Endothelial cell of umbilical vein (primary cell): ENCODE data around the gene LIPE. TPM values are rescaled to one million over a fixed set of nuclear protein-coding genes. Genes with fewer than 3 reads are reported as not detected.

Experiments
- BruUV-seq: library from RNA; stranded (reverse); fragments of 400-500 nt; replicated peaks from 2 replicates; lab custom pipeline; 2021; lab: Mats Ljungman, UMichigan
- CTCF ChIA-PET: fragments of 300-600, 350-600 bp; sonication (Branson Sonifier 250); formaldehyde crosslinking; loops from one replicate; lab custom pipeline; 2021; ENCODE audit warnings: antibody characterized with exemption, inconsistent platforms; lab: Charles Lee
- POLR2A ChIA-PET: fragments of 300-600, 350-600 bp; sonication (Branson Sonifier 250); formaldehyde crosslinking; loops from one replicate; lab custom pipeline; 2021; ENCODE audit warnings: antibody characterized with exemption, inconsistent platforms; lab: Charles Lee
- DNase-seq: peaks from one replicate; pipeline ENCODE4 v3.0.0-alpha.2; 2011; ENCODE audit warnings: low read depth, low spot score
- FAIRE-seq: peaks from 2 replicates; lab custom pipeline; 2011; peaks lifted over from hg19 to GRCh38; lab: Jason Lieb, UNC
- H2AFZ ChIP-seq: 2 replicates; pipeline ENCODE4 v1.6.0; 2012; ENCODE audit warnings: low read depth, low read length, control low read depth, inconsistent platforms
- H3K27ac ChIP-seq: 2 replicates; pipeline ENCODE4 v1.5.1; 2011; ENCODE audit warnings: low read depth, mild to moderate bottlenecking, control low read depth, low read length, moderate library complexity; ENCODE audit not compliant: insufficient read depth
- H3K27me3 ChIP-seq, 2 experiments: 2 replicates each; pipeline versions ENCODE4 v1.6.0 to v1.6.1; 2011; ENCODE audit warnings: low read length in 2 of 2, mixed read lengths in 1 of 2; ENCODE audit not compliant: control insufficient read depth in 2 of 2, insufficient read depth in 2 of 2
- H3K36me3 ChIP-seq, 2 experiments: 2 replicates in 1 of 2; 3 replicates in 1 of 2; pipeline ENCODE4 v1.5.1; 2011; ENCODE audit warnings: low read length in 2 of 2, mild to moderate bottlenecking in 1 of 2, moderate library complexity in 1 of 2; ENCODE audit not compliant: control insufficient read depth in 2 of 2, insufficient read depth in 2 of 2; ENCODE audit errors: extremely low read depth in 1 of 2
- H3K4me1 ChIP-seq: 3 replicates; pipeline ENCODE4 v1.5.1; 2011; ENCODE audit warnings: mild to moderate bottlenecking, low read length; ENCODE audit not compliant: control insufficient read depth, insufficient read depth; ENCODE audit errors: extremely low read depth
- H3K4me2 ChIP-seq: 2 replicates; pipeline ENCODE4 v1.6.1; 2011; ENCODE audit warnings: low read length, control low read depth, mixed read lengths; ENCODE audit not compliant: insufficient read depth
- H3K4me3 ChIP-seq, 3 experiments: fragments of 200-600 bp in 1 of 3; sonication (generic), shearing (Covaris generic) in 1 of 3; replicated peaks in 1 of 3; 2 replicates each; pipeline ENCODE4 v1.5.1; 2011 to 2016; ENCODE audit warnings: control low read depth in 3 of 3, low read length in 3 of 3, mild to moderate bottlenecking in 2 of 3, inconsistent platforms in 1 of 3, low read depth in 1 of 3, moderate library complexity in 1 of 3; ENCODE audit not compliant: insufficient read depth in 1 of 3
- H3K79me2 ChIP-seq: 2 replicates; pipeline ENCODE4 v1.6.0; 2012; ENCODE audit warnings: low read length, inconsistent platforms; ENCODE audit not compliant: control insufficient read depth, insufficient read depth
- H3K9ac ChIP-seq: replicated peaks from 2 replicates; pipeline ENCODE3; 2011; ENCODE audit warnings: low read length, control low read depth; ENCODE audit not compliant: insufficient read depth; ENCODE audit errors: extremely low read depth
- H3K9me1 ChIP-seq: replicated peaks from 3 replicates; pipeline ENCODE4 v1.6.0; 2011; ENCODE audit warnings: mild to moderate bottlenecking, low read length; ENCODE audit not compliant: control insufficient read depth, insufficient read depth; ENCODE audit errors: extremely low read depth
- H3K9me3 ChIP-seq: replicated peaks from 2 replicates; pipeline ENCODE4 v1.5.1; 2012; ENCODE audit warnings: low read length, inconsistent platforms; ENCODE audit not compliant: control insufficient read depth, insufficient read depth
- H4K20me1 ChIP-seq: replicated peaks from 2 replicates; pipeline ENCODE3; 2011; ENCODE audit warnings: mild to moderate bottlenecking, low read length; ENCODE audit not compliant: control insufficient read depth, insufficient read depth; ENCODE audit errors: extremely low read depth
- CTCF ChIP-seq, 2 donors: IDR thresholded peaks; 1 replicate in 1 of 2; 2 replicates in 1 of 2; pipeline ENCODE4 v1.5.1; 2011; ENCODE audit warnings: low read length in 2 of 2, mild to moderate bottlenecking in 2 of 2, moderate library complexity in 2 of 2, control low read depth in 1 of 2, inconsistent platforms in 1 of 2, low read depth in 1 of 2; ENCODE audit not compliant: insufficient read depth in 1 of 2; ENCODE audit errors: extremely low read depth in 1 of 2
- EZH2 ChIP-seq: IDR thresholded peaks from 2 replicates; pipeline ENCODE4 v1.6.1; 2012; ENCODE audit warnings: borderline replicate concordance, low read depth, mild to moderate bottlenecking, moderate library complexity, low read length, inconsistent platforms; ENCODE audit not compliant: severe bottlenecking
- FOS ChIP-seq: IDR thresholded peaks from 2 replicates; pipeline ENCODE4 v1.6.1; 2011; ENCODE audit warnings: mild to moderate bottlenecking, low read length, moderate library complexity, borderline replicate concordance; ENCODE audit not compliant: insufficient read depth
- GATA2 ChIP-seq: IDR thresholded peaks from 2 replicates; pipeline ENCODE4 v1.7.0; 2011; ENCODE audit warnings: low read depth, mild to moderate bottlenecking, moderate library complexity, mixed read lengths, low read length; ENCODE audit not compliant: insufficient read length, insufficient read depth
- JUN ChIP-seq: IDR thresholded peaks from 2 replicates; pipeline ENCODE4 v1.6.1; 2011; ENCODE audit warnings: borderline replicate concordance, low read depth; ENCODE audit not compliant: insufficient read length, insufficient read depth
- MAX ChIP-seq: IDR thresholded peaks from 2 replicates; pipeline ENCODE4 v1.6.1; 2011; ENCODE audit not compliant: insufficient read depth, insufficient read length
- MYC ChIP-seq: IDR thresholded peaks from one replicate; pipeline ENCODE4 v1.6.1; 2011; ENCODE audit warnings: mild to moderate bottlenecking, low read depth, low read length
- POLR2A ChIP-seq: IDR thresholded peaks from 2 replicates; pipeline ENCODE4 v1.6.1; 2012; ENCODE audit warnings: low read depth, mild to moderate bottlenecking, control low read depth, low read length
- POLR2AphosphoS5 ChIP-seq: IDR thresholded peaks from 2 replicates; pipeline ENCODE4 v1.6.1; 2012; ENCODE audit warnings: low read depth, mild to moderate bottlenecking, control low read depth, low read length, moderate library complexity; ENCODE audit not compliant: insufficient read depth
- dilution Hi-C: fragments of 300-500 bp; cut with MboI; formaldehyde crosslinking; loops from one replicate; pipeline ENCODE4 v1.15.0; 2019; ENCODE audit warnings: low sequenced_read_pairs; ENCODE audit not compliant: extremely low pct_ligation_motif_present
- intact Hi-C: fragments of 100-400 bp; cut with micrococcal nuclease; formaldehyde crosslinking; loops from one replicate; pipeline ENCODE4 v1.10.0; 2022
- polyA plus RNA-seq, 4 experiments: library from polyadenylated mRNA; depleted of rRNA in 3 of 4; stranded (reverse) in 3 of 4; unstranded in 1 of 4; fragments of >200 nt; gene quantifications; 2 replicates each; pipeline versions ENCODE4 v1.2.1 to v1.2.3, GENCODE V29; 2011 to 2012; ENCODE audit warnings: missing spikeins in 1 of 4
- total RNA-seq: library from RNA; stranded (reverse); gene quantifications from 2 replicates; pipeline ENCODE4 v1.2.3, GENCODE V29; 2021

LIPE gene
- total and polyA plus RNA-seq, 2 donors (not counting 3 experiments of a cell fraction or from before 2014, with no cell fraction given), result 3.8 to 13.5 TPM

GRCh38 chr19:42436006-42436405 lies 8.8 kb upstream of the LIPE start:
- TF ChIP-seq JUN (no peak), CTCF (IDR thresholded peaks at IDR 0.05; ENCODE audit: extremely low read depth in 1 of 2, insufficient read depth in 1 of 2, low read depth in 1 of 2, low read length in 2 of 2) (no peak), MAX (no peak), POLR2A (no peak), FOS (no peak), POLR2AphosphoS5 (no peak), GATA2 (no peak), MYC (no peak), EZH2 (no peak)
- Histone ChIP-seq H3K4me3 (no peak overlapping the region), H3K36me3 (no peaks in the 10 kb centered on the region), H3K79me2 (no peaks in the 10 kb centered on the region), H3K27ac (no peak overlapping the region), H4K20me1 (no peaks in the 10 kb centered on the region), H3K4me2 (no peak overlapping the region), H3K4me1 (peaks cover 10% of the 10 kb centered on the region), H2AFZ (no peak overlapping the region), H3K9me1 (no peaks in the 10 kb centered on the region), H3K9me3 (no peaks in the 10 kb centered on the region), H3K27me3 (peaks cover 2 to 3% of the 10 kb centered on the region in 2 experiments), H3K9ac (no peak overlapping the region)
- FAIRE-seq, result no peak
- dilution Hi-C loops, result no loop called here
- BruUV-seq, result no TSS peak
- POLR2A ChIA-PET, result no interaction called here
- CTCF ChIA-PET, result interaction anchor here (1.0 to 2.0 kb wide), 2 partner anchors 11 to 12 kb away, joined by 4 to 7 read pairs; no protein-coding TSS in a partner anchor
- no peak for DNase-seq
- intact Hi-C loops, result no loop called here
